ENCODE results near the gene JDP2. TPM values are rescaled to one million over a fixed set of nuclear protein-coding genes. Genes with fewer than 3 reads are reported as not detected.

JDP2 gene
- total RNA-seq, 1 donor from 2014 or later: 24.5 TPM

GRCh38 chr14:75486318-75486717 is 58.5 kb downstream of the JDP2 start:
- Histone ChIP-seq H3K27ac (ENCODE audit: low read depth, low read length) (no peak overlapping the region), H3K9ac (ENCODE audit: low read depth in 1 of 3, low read length in 3 of 3) (no peak overlapping the region), H3K4me1 (ENCODE audit: control insufficient read depth in 3 of 3, insufficient read depth in 3 of 3, low read length in 3 of 3) (no peaks in the 10 kb centered on the region), H3K36me3 (ENCODE audit: control insufficient read depth in 3 of 3, insufficient read depth in 3 of 3, low read length in 3 of 3) (no peaks in the 10 kb centered on the region), H3K27me3 (ENCODE audit: control insufficient read depth in 3 of 3, insufficient read depth in 3 of 3, low read length in 3 of 3) (no peaks in the 10 kb centered on the region), H3K4me3 (ENCODE audit: low read length in 3 of 3) (no peak overlapping the region), H3K9me3 (ENCODE audit: control insufficient read depth in 3 of 3, low read length in 3 of 3) (no peaks in the 10 kb centered on the region)

GRCh38 chr14:75487155-75487671 is 59.4 kb downstream of the JDP2 start:
- Histone ChIP-seq H3K27ac (ENCODE audit: low read depth, low read length) (no peak overlapping the region), H3K4me1 (ENCODE audit: control insufficient read depth in 3 of 3, insufficient read depth in 3 of 3, low read length in 3 of 3) (no peaks in the 10 kb centered on the region), H3K36me3 (ENCODE audit: control insufficient read depth in 3 of 3, insufficient read depth in 3 of 3, low read length in 3 of 3) (no peaks in the 10 kb centered on the region), H3K4me3 (ENCODE audit: low read length in 3 of 3) (no peak overlapping the region), H3K9me3 (ENCODE audit: control insufficient read depth in 3 of 3, low read length in 3 of 3) (no peaks in the 10 kb centered on the region), H3K27me3 (ENCODE audit: control insufficient read depth in 3 of 3, insufficient read depth in 3 of 3, low read length in 3 of 3) (no peaks in the 10 kb centered on the region), H3K9ac (ENCODE audit: low read depth in 1 of 3, low read length in 3 of 3) (no peak overlapping the region)

DNA sequence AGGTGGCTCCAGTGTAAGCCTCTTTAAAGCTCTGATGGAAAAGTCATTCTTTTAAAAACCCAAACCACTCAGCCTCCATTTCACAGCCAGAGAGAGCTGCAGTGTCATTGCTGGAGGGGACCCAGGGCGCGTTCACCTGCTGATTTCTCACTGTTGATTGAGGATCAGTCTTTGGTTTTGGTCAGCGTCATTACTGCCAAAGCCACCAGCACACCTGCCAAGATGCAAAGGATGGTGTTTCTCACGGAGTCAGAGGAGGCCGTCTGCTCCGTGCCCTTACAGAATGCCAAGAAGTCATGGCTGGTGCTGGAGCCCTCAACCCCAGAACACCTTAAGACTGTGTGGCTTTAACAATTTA is 61.6 kb downstream of the JDP2 start:
- no peak overlapping the region for H3K9ac ChIP-seq (ENCODE audit: low read depth in 1 of 3, low read length in 3 of 3)
- H3K9me3 ChIP-seq (ENCODE audit: control insufficient read depth in 3 of 3, low read length in 3 of 3): no peaks in the 10 kb centered on the region
- H3K4me3 ChIP-seq (ENCODE audit: low read length in 3 of 3): no peak overlapping the region
- H3K27me3 ChIP-seq (ENCODE audit: control insufficient read depth in 3 of 3, insufficient read depth in 3 of 3, low read length in 3 of 3): no peaks in the 10 kb centered on the region
- no peaks in the 10 kb centered on the region for H3K4me1 ChIP-seq (ENCODE audit: control insufficient read depth in 3 of 3, insufficient read depth in 3 of 3, low read length in 3 of 3)
- H3K27ac ChIP-seq (ENCODE audit: low read depth, low read length): no peak overlapping the region
- no peaks in the 10 kb centered on the region for H3K36me3 ChIP-seq (ENCODE audit: control insufficient read depth in 3 of 3, insufficient read depth in 3 of 3, low read length in 3 of 3)

DNA sequence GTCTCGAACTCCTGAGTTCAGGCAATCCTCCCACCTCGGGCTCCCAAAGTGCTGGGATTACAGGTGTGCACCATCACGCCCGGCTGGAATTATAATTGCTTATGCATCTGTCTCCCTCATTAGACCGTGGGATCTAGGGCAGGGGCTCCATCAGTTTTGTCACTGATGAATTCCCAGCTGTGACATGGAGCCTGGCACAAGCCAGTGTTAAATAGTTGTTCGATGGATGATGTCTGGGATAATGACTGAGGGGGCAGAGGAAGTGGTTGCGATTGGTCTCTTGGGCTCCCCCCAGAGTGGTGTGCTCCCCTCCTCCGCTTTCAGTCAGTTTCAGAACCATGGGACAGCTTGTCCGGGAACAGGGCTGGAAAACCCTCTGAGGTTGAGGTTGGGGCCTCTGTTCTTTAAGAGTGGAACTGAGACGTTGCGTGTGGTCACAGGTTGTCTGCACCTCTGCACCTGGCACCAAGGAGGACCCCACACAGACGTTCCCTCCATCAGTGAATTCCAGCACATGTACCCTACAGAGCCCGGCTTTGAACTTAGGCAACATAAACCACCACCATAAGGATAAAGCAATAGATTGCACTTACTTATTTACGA is 63.7 kb downstream of the JDP2 start:
- Histone ChIP-seq H3K4me3 (ENCODE audit: low read length in 3 of 3) (no peak overlapping the region), H3K27ac (ENCODE audit: low read depth, low read length) (no peak overlapping the region), H3K4me1 (ENCODE audit: control insufficient read depth in 3 of 3, insufficient read depth in 3 of 3, low read length in 3 of 3) (no peaks in the 10 kb centered on the region), H3K27me3 (ENCODE audit: control insufficient read depth in 3 of 3, insufficient read depth in 3 of 3, low read length in 3 of 3) (no peaks in the 10 kb centered on the region), H3K36me3 (ENCODE audit: control insufficient read depth in 3 of 3, insufficient read depth in 3 of 3, low read length in 3 of 3) (no peaks in the 10 kb centered on the region), H3K9ac (ENCODE audit: low read depth in 1 of 3, low read length in 3 of 3) (no peak overlapping the region), H3K9me3 (ENCODE audit: control insufficient read depth in 3 of 3, low read length in 3 of 3) (no peaks in the 10 kb centered on the region)

DNA sequence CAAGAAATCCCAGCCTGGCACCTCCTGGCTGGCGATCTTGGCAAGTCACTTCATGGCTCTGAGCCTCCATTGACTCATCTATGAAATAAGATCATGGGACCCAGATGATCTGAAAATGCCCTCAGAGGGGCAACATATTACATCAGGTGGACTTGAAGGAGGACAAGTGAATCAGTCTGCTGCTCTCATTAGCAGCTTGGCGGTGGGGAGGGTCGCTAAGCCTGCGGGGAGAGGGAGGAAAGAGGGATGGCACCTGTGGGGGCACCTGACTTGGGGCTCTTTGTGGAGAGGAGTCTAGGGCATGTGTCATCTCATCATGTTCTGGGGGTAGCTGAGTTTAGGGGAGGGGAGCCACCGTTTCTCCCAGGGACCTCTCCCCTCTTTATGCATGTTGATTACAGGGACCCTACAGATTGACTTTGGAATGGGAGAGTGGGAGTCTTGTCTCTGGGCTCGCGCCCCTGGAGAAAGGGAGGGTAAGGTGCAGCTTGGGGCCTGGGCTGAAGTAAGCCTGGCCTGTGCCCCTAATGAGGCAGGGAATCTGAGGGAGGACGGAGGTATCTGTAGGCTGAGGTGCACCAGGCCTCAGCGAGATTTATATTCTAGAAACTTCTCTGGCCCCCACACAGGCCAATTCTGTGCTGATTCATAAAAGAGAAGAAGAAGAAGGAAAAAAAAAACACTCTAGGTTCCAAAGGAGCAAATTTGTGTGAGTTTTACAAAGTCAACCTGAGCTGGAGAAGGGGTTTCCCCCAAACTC is 65.2 kb downstream of the JDP2 start:
- Histone ChIP-seq H3K27ac (ENCODE audit: low read depth, low read length) (no peak overlapping the region), H3K9me3 (ENCODE audit: control insufficient read depth in 3 of 3, low read length in 3 of 3) (no peaks in the 10 kb centered on the region), H3K4me1 (ENCODE audit: control insufficient read depth in 3 of 3, insufficient read depth in 3 of 3, low read length in 3 of 3) (no peaks in the 10 kb centered on the region), H3K36me3 (ENCODE audit: control insufficient read depth in 3 of 3, insufficient read depth in 3 of 3, low read length in 3 of 3) (no peaks in the 10 kb centered on the region), H3K27me3 (ENCODE audit: control insufficient read depth in 3 of 3, insufficient read depth in 3 of 3, low read length in 3 of 3) (no peaks in the 10 kb centered on the region), H3K4me3 (ENCODE audit: low read length in 3 of 3) (no peak overlapping the region), H3K9ac (ENCODE audit: low read depth in 1 of 3, low read length in 3 of 3) (no peak overlapping the region)

- H3K9ac ChIP-seq (ENCODE audit: low read depth in 1 of 3, low read length in 3 of 3): no peak overlapping the region
Measured at GRCh38 chr14:75493592-75494087, 65.8 kb downstream of the JDP2 start.

DNA sequence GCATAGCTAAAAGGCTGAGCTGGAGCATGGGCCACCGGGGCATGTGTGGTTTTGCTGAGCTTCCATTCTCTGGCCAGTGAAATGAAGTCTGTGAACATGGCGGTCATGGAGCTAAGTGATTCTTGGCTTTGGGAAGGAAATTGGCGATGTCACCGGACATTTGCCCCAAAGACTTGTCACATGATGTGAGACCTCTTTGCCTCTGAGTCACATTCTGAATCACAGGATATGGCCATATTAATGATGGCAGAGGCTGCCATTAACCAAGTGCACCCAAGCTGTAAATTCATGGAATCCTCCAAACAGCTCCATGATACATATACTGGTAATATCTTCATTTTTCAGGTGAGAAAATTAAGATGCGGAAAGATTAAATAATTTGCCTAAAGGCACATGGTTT is 67.1 kb downstream of the JDP2 start:
- Histone ChIP-seq H3K36me3 (ENCODE audit: control insufficient read depth in 3 of 3, insufficient read depth in 3 of 3, low read length in 3 of 3) (no peaks in the 10 kb centered on the region), H3K4me3 (ENCODE audit: low read length in 3 of 3) (no peak overlapping the region), H3K9me3 (ENCODE audit: control insufficient read depth in 3 of 3, low read length in 3 of 3) (no peaks in the 10 kb centered on the region), H3K27ac (ENCODE audit: low read depth, low read length) (no peak overlapping the region), H3K9ac (ENCODE audit: low read depth in 1 of 3, low read length in 3 of 3) (no peak overlapping the region), H3K4me1 (ENCODE audit: control insufficient read depth in 3 of 3, insufficient read depth in 3 of 3, low read length in 3 of 3) (no peaks in the 10 kb centered on the region), H3K27me3 (ENCODE audit: control insufficient read depth in 3 of 3, insufficient read depth in 3 of 3, low read length in 3 of 3) (no peaks in the 10 kb centered on the region)

More at GRCh38 chr14:75493592-75494087, 65.8 kb downstream of the JDP2 start:
- Histone ChIP-seq H3K27me3 (ENCODE audit: control insufficient read depth in 3 of 3, insufficient read depth in 3 of 3, low read length in 3 of 3) (no peaks in the 10 kb centered on the region), H3K4me1 (ENCODE audit: control insufficient read depth in 3 of 3, insufficient read depth in 3 of 3, low read length in 3 of 3) (no peaks in the 10 kb centered on the region), H3K4me3 (ENCODE audit: low read length in 3 of 3) (no peak overlapping the region), H3K9me3 (ENCODE audit: control insufficient read depth in 3 of 3, low read length in 3 of 3) (no peaks in the 10 kb centered on the region), H3K36me3 (ENCODE audit: control insufficient read depth in 3 of 3, insufficient read depth in 3 of 3, low read length in 3 of 3) (no peaks in the 10 kb centered on the region), H3K27ac (ENCODE audit: low read depth, low read length) (no peak overlapping the region)

DNA sequence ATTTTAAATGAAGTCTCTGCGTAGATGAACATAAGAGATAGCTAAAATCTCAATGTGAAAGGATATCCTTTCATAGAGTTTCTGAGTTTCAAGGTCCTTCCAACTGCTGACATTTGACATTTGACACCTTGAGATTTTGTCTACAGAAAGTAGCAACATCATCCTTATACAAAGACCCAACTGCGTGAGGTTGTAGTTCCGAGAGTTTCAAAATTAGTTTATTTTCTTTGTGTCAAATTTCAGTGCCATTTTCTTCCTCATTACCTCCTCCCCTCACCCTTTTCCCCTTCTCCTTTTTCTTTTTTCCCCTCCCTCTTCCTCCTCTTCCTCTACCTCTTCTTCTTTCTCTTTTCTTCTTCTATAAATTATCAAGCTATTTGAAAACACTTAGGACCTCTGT is 67.6 kb downstream of the JDP2 start:
- no peaks in the 10 kb centered on the region for H3K36me3 ChIP-seq (ENCODE audit: control insufficient read depth in 3 of 3, insufficient read depth in 3 of 3, low read length in 3 of 3)
- no peak overlapping the region for H3K27ac ChIP-seq (ENCODE audit: low read depth, low read length)
- H3K9ac ChIP-seq (ENCODE audit: low read depth in 1 of 3, low read length in 3 of 3): no peak overlapping the region
- no peaks in the 10 kb centered on the region for H3K9me3 ChIP-seq (ENCODE audit: control insufficient read depth in 3 of 3, low read length in 3 of 3)
- no peaks in the 10 kb centered on the region for H3K27me3 ChIP-seq (ENCODE audit: control insufficient read depth in 3 of 3, insufficient read depth in 3 of 3, low read length in 3 of 3)
- no peaks in the 10 kb centered on the region for H3K4me1 ChIP-seq (ENCODE audit: control insufficient read depth in 3 of 3, insufficient read depth in 3 of 3, low read length in 3 of 3)
- no peak overlapping the region for H3K4me3 ChIP-seq (ENCODE audit: low read length in 3 of 3)

DNA sequence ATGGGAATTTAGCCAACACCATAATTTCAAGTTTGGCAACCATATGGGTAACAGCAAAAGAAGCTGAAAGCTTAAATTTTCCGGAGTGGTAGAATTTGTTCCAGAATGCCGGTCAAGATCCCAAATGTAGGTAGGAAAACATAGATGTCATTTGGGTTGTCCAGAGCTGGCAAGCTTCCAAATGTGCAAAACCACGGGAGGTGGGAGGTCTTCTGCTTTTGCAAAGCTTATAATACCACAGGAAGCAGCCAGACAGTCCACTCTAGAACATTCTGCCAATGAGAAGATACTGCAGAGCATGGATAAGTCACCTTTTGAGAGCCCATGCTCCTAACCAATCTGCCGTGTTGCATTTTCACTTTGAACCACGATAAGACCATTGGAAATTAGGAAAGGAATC is 68.1 kb downstream of the JDP2 start:
- Histone ChIP-seq H3K36me3 (ENCODE audit: control insufficient read depth in 3 of 3, insufficient read depth in 3 of 3, low read length in 3 of 3) (no peaks in the 10 kb centered on the region), H3K27me3 (ENCODE audit: control insufficient read depth in 3 of 3, insufficient read depth in 3 of 3, low read length in 3 of 3) (no peaks in the 10 kb centered on the region), H3K4me1 (ENCODE audit: control insufficient read depth in 3 of 3, insufficient read depth in 3 of 3, low read length in 3 of 3) (no peaks in the 10 kb centered on the region), H3K9me3 (ENCODE audit: control insufficient read depth in 3 of 3, low read length in 3 of 3) (no peaks in the 10 kb centered on the region), H3K27ac (ENCODE audit: low read depth, low read length) (no peak overlapping the region), H3K4me3 (ENCODE audit: low read length in 3 of 3) (no peak overlapping the region), H3K9ac (ENCODE audit: low read depth in 1 of 3, low read length in 3 of 3) (no peak overlapping the region)

- H3K27ac ChIP-seq (ENCODE audit: low read depth, low read length): no peak overlapping the region
- H3K4me1 ChIP-seq (ENCODE audit: control insufficient read depth in 3 of 3, insufficient read depth in 3 of 3, low read length in 3 of 3): no peaks in the 10 kb centered on the region
- no peak overlapping the region for H3K4me3 ChIP-seq (ENCODE audit: low read length in 3 of 3)
- H3K27me3 ChIP-seq (ENCODE audit: control insufficient read depth in 3 of 3, insufficient read depth in 3 of 3, low read length in 3 of 3): no peaks in the 10 kb centered on the region
- no peaks in the 10 kb centered on the region for H3K9me3 ChIP-seq (ENCODE audit: control insufficient read depth in 3 of 3, low read length in 3 of 3)
- H3K36me3 ChIP-seq (ENCODE audit: control insufficient read depth in 3 of 3, insufficient read depth in 3 of 3, low read length in 3 of 3): no peaks in the 10 kb centered on the region
- H3K9ac ChIP-seq (ENCODE audit: low read depth in 1 of 3, low read length in 3 of 3): no peak overlapping the region
Measured at GRCh38 chr14:75496755-75497154, 68.9 kb downstream of the JDP2 start.
